ENCODE measurements around the gene PRAMEF12.
"Not testable (repeated sequence)": the region's sequence is repeated elsewhere in the genome, so short reads cannot be mapped to it uniquely, and the experiment has no call there.

Gene PRAMEF12

DNA sequence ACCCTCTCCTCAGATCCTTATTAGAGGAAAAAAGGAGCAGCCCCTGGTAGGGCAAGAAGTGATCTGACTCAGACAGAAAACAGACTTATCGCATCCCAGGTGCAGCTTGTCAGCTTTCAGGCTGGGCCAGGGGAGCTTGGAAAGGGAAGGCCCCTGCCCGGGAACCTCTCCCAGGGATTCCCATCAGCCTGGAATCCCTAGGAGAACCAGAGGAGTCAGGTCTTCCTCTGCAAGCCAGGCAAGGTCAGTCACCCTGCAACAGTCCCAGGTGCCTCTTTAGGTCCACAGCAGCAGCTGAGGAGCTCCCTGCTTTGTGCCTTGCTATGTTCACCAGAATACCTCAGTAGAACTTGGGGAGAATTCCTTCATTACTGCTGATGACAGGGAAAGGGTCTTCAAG, 2.9 kb upstream of the PRAMEF12 start:
- DNase-seq (ENCODE audit: low read depth in 1 of 2, low spot score in 1 of 2) = no peak

DNA sequence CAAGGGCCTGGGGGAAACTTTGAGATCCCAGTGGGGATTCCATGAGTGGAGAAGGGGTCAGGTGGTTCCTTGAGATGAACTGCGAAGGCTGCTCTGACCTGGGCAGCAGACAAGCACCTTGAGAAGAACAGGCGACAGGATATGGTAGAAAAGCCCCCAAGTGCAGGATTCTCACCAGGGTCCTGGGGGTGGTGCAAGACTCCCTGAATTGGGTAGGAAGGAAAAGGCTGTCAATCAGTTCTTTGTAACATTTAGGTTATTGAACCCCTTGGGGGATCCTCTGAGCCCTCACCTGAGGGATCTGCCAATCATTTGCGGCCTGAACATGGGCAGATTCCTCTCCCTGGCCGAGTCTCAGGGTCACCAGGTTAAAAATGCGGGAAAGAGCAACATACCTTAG, 2.4 kb upstream of the PRAMEF12 start:
- DNase-seq (ENCODE audit: low read depth in 1 of 2, low spot score in 1 of 2) = no peak

DNA sequence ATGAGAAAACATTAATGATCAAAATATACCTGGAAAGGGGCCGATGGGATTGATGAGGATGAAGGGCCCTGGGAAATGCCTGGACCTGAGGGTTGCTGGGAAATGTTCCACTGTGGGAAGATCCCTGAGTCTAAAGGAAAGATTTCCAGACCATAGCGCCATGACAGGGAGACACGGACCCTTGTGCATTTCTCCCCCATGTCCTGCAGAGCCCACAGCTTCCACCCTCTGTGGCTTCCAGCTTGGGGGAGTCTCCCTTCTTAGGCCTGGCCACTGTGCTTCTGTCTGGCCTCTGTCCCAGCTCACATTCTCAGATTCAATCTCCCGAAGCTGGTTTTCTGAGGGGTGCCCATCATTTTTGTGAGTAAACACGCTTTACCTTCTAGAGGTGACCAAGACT, 1.0 kb upstream of the PRAMEF12 start:
- DNase-seq (ENCODE audit: low read depth in 1 of 2, low spot score in 1 of 2) = no peak

- no peak for DNase-seq (ENCODE audit: low read depth in 1 of 2, low spot score in 1 of 2)
These were observed 1.3 kb downstream of the PRAMEF12 start for GRCh38 chr1:12774801-12775345.

GRCh38 chr1:12775443-12775842, 1.9 kb downstream of the PRAMEF12 start:
- no peak for DNase-seq (ENCODE audit: low read depth in 1 of 2, low spot score in 1 of 2)

GRCh38 chr1:12776801-12777557, 3.4 kb downstream of the PRAMEF12 start:
- DNase-seq (ENCODE audit: low read depth in 1 of 2, low spot score in 1 of 2) = no peak

- DNase-seq (ENCODE audit: low read depth in 1 of 2, low spot score in 1 of 2) = no peak
These were observed 4.5 kb downstream of the PRAMEF12 start for GRCh38 chr1:12778061-12778460.

DNA sequence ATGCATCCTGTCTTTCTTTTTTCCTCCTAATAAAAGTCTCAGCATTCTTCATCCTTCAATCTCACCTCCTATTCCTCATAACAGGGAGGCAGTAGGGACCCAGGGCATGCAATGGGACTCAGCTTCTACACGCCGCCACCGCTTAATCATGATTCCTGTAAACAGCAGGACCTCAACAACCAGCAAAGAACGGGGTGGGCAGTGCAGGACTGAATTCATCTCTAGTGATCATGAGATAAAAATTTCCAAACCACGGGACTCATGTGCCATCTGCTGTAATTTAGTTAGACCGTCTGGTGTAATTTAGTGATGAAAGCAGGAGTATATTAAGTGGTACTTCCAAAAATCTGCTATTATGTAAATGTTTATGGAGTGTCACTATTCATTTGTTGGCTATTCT, 5.4 kb downstream of the PRAMEF12 start:
- DNase-seq (ENCODE audit: low read depth in 1 of 2, low spot score in 1 of 2) = no peak

DNA sequence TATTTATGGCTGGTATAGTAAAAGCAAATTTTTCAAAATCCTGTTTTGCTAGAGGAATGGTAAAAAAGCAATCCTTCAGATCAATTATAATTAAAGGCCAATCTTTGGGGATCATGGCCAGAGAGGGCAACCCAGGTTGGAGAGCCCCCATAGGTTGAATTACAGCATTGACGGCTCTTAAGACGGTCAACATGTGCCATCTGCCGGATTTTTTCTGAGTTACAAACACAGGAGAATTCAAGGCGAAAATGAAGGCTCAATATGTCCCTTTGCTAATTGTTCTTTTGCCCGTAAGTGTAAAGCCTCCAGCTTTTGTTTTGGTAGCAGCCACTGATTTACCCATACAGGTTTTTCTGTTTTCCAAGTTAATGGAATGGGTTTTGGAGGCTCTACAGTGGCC, 8.0 kb downstream of the PRAMEF12 start:
- not testable (repeated sequence) for DNase-seq (ENCODE audit: low read depth in 1 of 2, low spot score in 1 of 2)

- DNase-seq (ENCODE audit: low read depth in 1 of 2, low spot score in 1 of 2) = not testable (repeated sequence)
These were observed 10.2 kb downstream of the PRAMEF12 start for GRCh38 chr1:12783783-12784182.

DNA sequence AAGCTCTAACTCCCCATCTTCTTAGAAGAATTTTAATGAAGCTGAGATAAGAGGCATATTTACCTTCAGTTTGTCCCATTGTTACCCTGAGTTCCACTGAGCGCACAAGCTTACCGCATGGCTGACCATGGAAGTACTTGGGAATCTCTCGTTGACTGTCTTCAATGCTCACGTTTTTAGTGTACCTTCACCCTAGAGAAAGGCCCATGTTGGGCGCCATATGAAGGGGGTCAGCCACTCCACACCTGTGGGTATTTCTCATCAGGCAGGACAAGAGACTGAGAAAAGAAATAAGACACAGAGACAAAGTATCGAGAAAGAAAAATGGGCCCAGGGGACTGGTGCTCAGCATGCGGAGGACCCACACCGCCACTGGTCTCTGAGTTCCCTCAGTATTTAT, 11.2 kb downstream of the PRAMEF12 start:
- DNase-seq (ENCODE audit: low read depth in 1 of 2, low spot score in 1 of 2) = not testable (repeated sequence)

DNA sequence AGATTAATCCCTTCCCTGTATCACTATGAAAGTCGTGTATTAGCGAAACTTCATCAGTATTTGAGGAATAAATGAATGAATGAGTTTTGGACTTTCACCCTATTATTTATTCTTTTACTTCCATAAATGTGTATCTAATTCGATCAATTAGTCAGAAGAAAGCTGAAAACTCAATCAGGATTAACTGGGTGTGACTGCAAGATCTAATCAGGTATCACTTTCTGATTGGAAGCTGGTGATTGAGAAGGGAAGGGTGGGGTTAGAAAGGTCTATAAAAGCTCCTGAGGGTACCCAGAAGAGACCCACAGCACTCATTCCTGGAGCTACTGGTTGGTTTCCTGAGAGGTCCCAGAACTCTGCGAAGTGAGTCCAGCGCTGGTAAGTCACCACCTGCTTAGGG, 17.6 kb downstream of the PRAMEF12 start, which contains the start of gene PRAMEF1:
Gene PRAMEF1 (plus strand): TSS at position 301 of the 400 bp plus-strand sequence. CDS start 1,831 bp downstream, outside the sequence.
- not testable (repeated sequence) for DNase-seq (ENCODE audit: low read depth in 1 of 2, low spot score in 1 of 2)

GRCh38 chr1:12798911-12799310, 25.4 kb downstream of the PRAMEF12 start:
- DNase-seq (ENCODE audit: low read depth in 1 of 2, low spot score in 1 of 2) = no peak

DNA sequence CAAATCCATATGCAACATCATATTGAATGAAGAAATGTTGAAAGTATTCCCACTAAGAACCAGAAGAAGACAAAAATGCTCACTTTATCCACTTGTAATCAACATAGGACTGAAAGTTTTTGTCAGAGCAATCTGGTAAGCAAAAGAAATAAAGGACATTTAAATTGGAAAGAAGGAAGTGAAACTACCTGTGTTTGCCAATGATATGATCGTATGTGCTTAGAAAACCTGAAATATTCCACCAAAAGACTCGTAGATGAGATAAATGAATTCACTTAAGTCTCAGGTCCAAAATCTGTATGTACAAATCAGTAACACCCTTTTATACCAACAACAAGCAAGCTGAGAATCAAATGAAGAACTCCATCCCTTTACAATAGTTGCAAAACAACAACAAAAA, 26.2 kb downstream of the PRAMEF12 start:
- no peak for DNase-seq (ENCODE audit: low read depth in 1 of 2, low spot score in 1 of 2)

- DNase-seq (ENCODE audit: low read depth in 1 of 2, low spot score in 1 of 2) = no peak
These were observed 36.4 kb downstream of the PRAMEF12 start for GRCh38 chr1:12809933-12810332.

GRCh38 chr1:12810691-12811408, 37.3 kb downstream of the PRAMEF12 start:
- DNase-seq (ENCODE audit: low read depth in 1 of 2, low spot score in 1 of 2) = no peak

DNA sequence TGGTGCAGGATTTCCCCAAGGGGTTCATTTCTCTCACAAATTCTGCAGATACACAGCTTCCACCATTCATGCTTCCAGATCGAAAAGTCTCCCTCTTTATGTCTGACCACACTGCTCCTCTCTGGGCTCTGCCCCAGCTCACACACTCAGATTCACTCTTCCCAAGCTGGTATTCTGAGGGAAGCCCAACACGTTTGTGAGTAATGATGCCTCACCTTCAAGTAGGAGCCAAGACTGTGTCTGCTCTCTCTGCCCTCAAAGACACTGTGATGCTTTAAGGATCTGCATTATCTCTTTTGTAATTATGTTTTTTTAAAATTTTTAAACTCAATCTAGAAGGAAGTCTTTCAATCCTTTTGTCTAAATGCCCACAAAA, 37.9 kb downstream of the PRAMEF12 start:
- DNase-seq (ENCODE audit: low read depth in 1 of 2, low spot score in 1 of 2) = no peak

DNA sequence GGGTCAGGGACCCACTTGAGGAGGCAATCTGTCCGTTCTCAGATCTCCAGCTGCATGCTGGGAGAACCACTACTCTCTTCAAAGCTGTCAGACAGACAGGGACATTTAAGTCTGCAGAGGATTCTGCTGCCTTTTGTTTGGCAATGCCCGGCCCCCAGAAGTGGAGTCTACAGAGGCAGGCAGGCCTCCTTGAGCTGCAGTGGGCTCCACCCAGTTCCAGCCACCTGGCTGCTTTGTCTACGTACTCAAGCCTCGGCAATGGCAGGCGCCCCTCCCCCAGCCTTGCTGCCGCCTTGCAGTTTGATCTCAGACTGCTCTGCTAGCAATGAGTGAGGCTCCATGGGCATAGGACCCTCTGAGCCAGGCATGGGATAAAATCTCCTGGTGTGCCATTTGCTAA, 45.5 kb downstream of the PRAMEF12 start:
- not testable (repeated sequence) for DNase-seq (ENCODE audit: low read depth in 1 of 2, low spot score in 1 of 2)

Data from activated CD4-positive, alpha-beta T cell treated with anti-CD3 and anti-CD28 coated beads, Interleukin-2, amount 50 U/mL, for 24 hours (primary cell).